Right hindlimb (tissue), 1 donor: ENCODE measurements around the gene TRIM59.

ENCODE experiments used
- DNase-seq: peaks from one replicate; pipeline ENCODE4 v3.0.0-alpha.2; 2018

The TRIM59 gene

GRCh38 chr3:160449636-160450598 is at the start of gene TRIM59:
TRIM59 (minus strand) TSS chr3:160449786; CDS start chr3:160439183, 10,603 bp downstream.
- peak; percentile 96 for DNase-seq

GRCh38 chr3:160498202-160498601 is 48.6 kb upstream of the TRIM59 start:
- no peak for DNase-seq

GRCh38 chr3:160490166-160490565 is 40.6 kb upstream of the TRIM59 start:
- no peak for DNase-seq

- DNase-seq, result no peak
These were observed 36.9 kb upstream of the TRIM59 start for GRCh38 chr3:160486459-160486869.

GRCh38 chr3:160482796-160483195 is 33.2 kb upstream of the TRIM59 start:
- DNase-seq, result no peak

GRCh38 chr3:160481856-160482255 is 32.3 kb upstream of the TRIM59 start:
- DNase-seq, result no peak

- no peak for DNase-seq
These were observed 31.3 kb upstream of the TRIM59 start for GRCh38 chr3:160480931-160481330.

GRCh38 chr3:160479376-160479775 is 29.8 kb upstream of the TRIM59 start:
- DNase-seq, result no peak

- no peak for DNase-seq
These were observed 28.8 kb upstream of the TRIM59 start for GRCh38 chr3:160478338-160478737.

GRCh38 chr3:160477750-160478149 is 28.2 kb upstream of the TRIM59 start:
- no peak for DNase-seq

GRCh38 chr3:160475884-160476283 is 26.3 kb upstream of the TRIM59 start:
- DNase-seq, result no peak

GRCh38 chr3:160475153-160475552 is 25.6 kb upstream of the TRIM59 start:
- DNase-seq, result no peak

- no peak for DNase-seq
These were observed 24.8 kb upstream of the TRIM59 start for GRCh38 chr3:160474416-160474838.

GRCh38 chr3:160473978-160474377 is 24.4 kb upstream of the TRIM59 start:
- DNase-seq, result no peak

- no peak for DNase-seq
These were observed 23.6 kb upstream of the TRIM59 start for GRCh38 chr3:160473221-160473620.

GRCh38 chr3:160472344-160472743 is 22.8 kb upstream of the TRIM59 start:
- DNase-seq, result no peak

- DNase-seq, result no peak
These were observed 22.3 kb upstream of the TRIM59 start for GRCh38 chr3:160471892-160472291.

GRCh38 chr3:160470181-160470580 is 20.6 kb upstream of the TRIM59 start:
- DNase-seq, result no peak

GRCh38 chr3:160464971-160465370 is 15.4 kb upstream of the TRIM59 start:
- DNase-seq, result no peak

- no peak for DNase-seq
These were observed 14.7 kb upstream of the TRIM59 start for GRCh38 chr3:160464321-160464720.

- no peak for DNase-seq
These were observed 10.4 kb upstream of the TRIM59 start for GRCh38 chr3:160460033-160460432.

GRCh38 chr3:160459450-160459970 is 9.9 kb upstream of the TRIM59 start:
- no peak for DNase-seq

GRCh38 chr3:160458151-160458550 is 8.6 kb upstream of the TRIM59 start:
- no peak for DNase-seq

GRCh38 chr3:160455846-160456245 is 6.3 kb upstream of the TRIM59 start:
- no peak for DNase-seq
